ENCODE measurements around the gene CMTM7. TPM values are rescaled to one million over a fixed set of nuclear protein-coding genes. Genes with fewer than 3 reads are reported as not detected.

The CMTM7 gene
- total and polyA plus RNA-seq, 10 of the 15 experiments (the other 5 are each of a cell fraction or from before 2014, with no cell fraction given): 3.7 to 36.4 (median 14.7) TPM

GRCh38 chr3:32432711-32433530 lies 41.3 kb downstream of the CMTM7 start (continued):
- TF ChIP-seq STAT1 (conservative IDR thresholded peaks at IDR 0.05) (no peak), REST (IDR thresholded peaks at IDR 0.05; ENCODE audit: low read depth, low read length) (no peak), MXI1 (IDR thresholded peaks at IDR 0.05; ENCODE audit: low read depth, low read length) (0 out of 2 replicates have a peak, but pooled peaks have one; percentile 31), LARP7 (IDR thresholded peaks at IDR 0.05) (no peak), ZBTB4 (CRISPR knock-in tag; IDR thresholded peaks at IDR 0.05) (no peak), MTA2 (IDR thresholded peaks at IDR 0.05; ENCODE audit: low read depth) (peak; percentile 76), CBFB (IDR thresholded peaks at IDR 0.05; ENCODE audit: low read depth) (no peak), SMC3 (IDR thresholded peaks at IDR 0.05; ENCODE audit: borderline replicate concordance, low read length) (no peak), RAD21 (IDR thresholded peaks at IDR 0.05; ENCODE audit: insufficient read depth, low read depth, low read length) (no peak), ETV6 (conservative IDR thresholded peaks at IDR 0.05 in 1 of 2, IDR thresholded peaks at IDR 0.05 in 1 of 2; ENCODE audit: borderline replicate concordance in 1 of 2, low read depth in 1 of 2) (no peak), NFYA (IDR thresholded peaks at IDR 0.05; ENCODE audit: borderline replicate concordance, low read depth, low read length) (no peak), EZH2 (IDR thresholded peaks at IDR 0.05; ENCODE audit: borderline replicate concordance, control insufficient read depth, low read depth, low read length) (no peak), HSF1 (IDR thresholded peaks at IDR 0.05; ENCODE audit: low read depth, low read length) (no peak), TAF1 (IDR thresholded peaks at IDR 0.05; ENCODE audit: borderline replicate concordance, low read depth, low read length) (no peak), TCF3 (IDR thresholded peaks at IDR 0.05; ENCODE audit: borderline replicate concordance, insufficient read depth, low read depth, low read length) (0 out of 2 replicates have a peak, but pooled peaks have one; percentile 13), ZSCAN29 (IDR thresholded peaks at IDR 0.05) (no peak), RELB (IDR thresholded peaks at IDR 0.05; ENCODE audit: low read depth) (peak; percentile 65)
